ENCODE measurements around the gene HOXA3. TPM values are rescaled to one million over a fixed set of nuclear protein-coding genes. Genes with fewer than 3 reads are reported as not detected.
A peak's percentile ranks its signal among the peaks of the same experiment; 100 is the strongest.

The HOXA3 gene
- polyA plus RNA-seq, 1 donor (not counting 4 experiments of a cell fraction or from before 2014, with no cell fraction given), result 0.58 TPM

DNA sequence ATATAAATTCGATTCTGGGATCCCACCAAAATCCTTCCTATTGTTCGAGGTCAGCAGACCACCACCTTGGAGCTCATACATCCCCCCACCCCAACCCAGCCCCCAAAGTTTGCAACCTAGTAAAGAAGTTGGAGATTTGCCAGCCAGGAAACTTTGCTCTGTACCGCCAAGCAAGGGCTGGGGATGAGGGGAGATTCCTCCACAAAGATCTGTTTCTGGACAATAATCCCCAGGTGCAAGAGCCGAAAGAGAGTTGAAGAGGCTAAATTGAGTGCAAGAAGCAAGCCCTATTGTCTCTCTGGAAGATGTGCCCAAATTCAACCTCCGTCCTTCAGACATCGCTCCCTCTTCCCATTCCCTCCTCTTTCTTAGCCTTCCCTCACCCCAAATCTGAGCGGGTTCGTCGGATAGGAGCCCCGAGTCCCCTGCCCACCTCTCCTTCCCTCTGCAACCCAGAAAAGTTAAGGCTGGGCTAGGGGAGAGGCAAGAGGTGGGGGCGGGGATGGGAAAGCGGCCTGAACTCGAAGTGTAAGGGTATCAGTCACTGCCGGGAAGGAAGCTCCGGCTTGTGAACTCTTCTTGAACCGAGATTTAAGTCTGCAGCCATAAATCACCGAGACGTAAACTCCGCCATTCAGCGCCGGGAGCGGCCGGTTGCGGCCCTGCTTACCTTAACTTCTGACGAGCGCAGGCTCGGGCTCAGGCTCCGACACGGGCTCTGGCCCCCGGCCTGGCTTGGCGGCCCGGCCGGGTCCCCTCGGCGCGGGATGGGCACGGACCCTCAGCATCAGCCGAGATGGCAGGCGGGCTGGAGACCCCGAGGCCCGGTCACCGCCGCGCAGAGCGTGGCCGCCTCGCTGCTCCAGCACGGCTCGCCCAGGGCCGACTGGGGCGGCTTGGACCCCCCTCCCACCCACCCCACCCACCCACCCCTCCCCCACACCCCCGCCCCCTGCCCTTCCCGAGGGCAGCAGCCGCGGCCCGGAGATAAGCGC lies 39.1 kb downstream of the HOXA3 start:
- Histone ChIP-seq H3K4me3 (ENCODE audit: control insufficient read depth in 2 of 3, extremely low read depth in 1 of 3, insufficient read depth in 2 of 3, low read depth in 1 of 3, low read length in 3 of 3) (peak overlapping the region; percentile 45 to 72 (median 62)), H3K27ac (ENCODE audit: control insufficient read depth, insufficient read depth, low read length) (peak overlapping the region; percentile 67), H3K27me3 (ENCODE audit: control insufficient read depth, extremely low read depth, insufficient read depth, low read length) (no peaks in the 10 kb centered on the region), H3K36me3 (ENCODE audit: control insufficient read depth in 2 of 2, extremely low read depth in 1 of 2, insufficient read depth in 2 of 2, low read length in 2 of 2) (peaks cover 2 to 5% of the 10 kb centered on the region in 2 experiments), H3K9ac (ENCODE audit: control insufficient read depth, extremely low read depth, insufficient read depth, low read length) (peak overlapping the region; percentile 82), H3K79me2 (ENCODE audit: control insufficient read depth, insufficient read depth, low read length) (peaks cover 37% of the 10 kb centered on the region), H3K4me2 (ENCODE audit: control insufficient read depth, extremely low read depth, insufficient read depth, low read depth, low read length) (peak overlapping the region; percentile 93), H3K9me3 (ENCODE audit: control insufficient read depth, low read depth, low read length) (no peaks in the 10 kb centered on the region), H3K9me1 (ENCODE audit: control insufficient read depth, extremely low read depth, insufficient read depth, low read length) (no peaks in the 10 kb centered on the region), H4K20me1 (ENCODE audit: control insufficient read depth, extremely low read depth, insufficient read depth, low read length) (no peaks in the 10 kb centered on the region), H2AFZ (ENCODE audit: control insufficient read depth, low read length) (peak overlapping the region; percentile 46), H3K4me1 (ENCODE audit: control insufficient read depth, extremely low read depth, insufficient read depth, low read length) (peaks cover 31% of the 10 kb centered on the region)
- FAIRE-seq, result peak; percentile 76
- TF ChIP-seq CTCF (optimal IDR thresholded peaks at IDR 0.05 in 1 of 3, IDR thresholded peaks at IDR 0.05 in 1 of 3, conservative IDR thresholded peaks at IDR 0.05 in 1 of 3; ENCODE audit: extremely low read depth in 1 of 3, insufficient read depth in 2 of 3, low read length in 3 of 3) (no peak), EZH2 (IDR thresholded peaks at IDR 0.05; ENCODE audit: low read length) (no peak)
- no peak for DNase-seq (ENCODE audit: low read depth, low spot score)
- dilution Hi-C loops (cut with MboI; ENCODE audit: extremely low pct_ligation_motif_present, low sequenced_read_pairs), result no loop called here

- H4K20me1 ChIP-seq (ENCODE audit: control insufficient read depth, extremely low read depth, insufficient read depth, low read length), result no peaks in the 10 kb centered on the region
- no peaks in the 10 kb centered on the region for H3K27me3 ChIP-seq (ENCODE audit: control insufficient read depth, extremely low read depth, insufficient read depth, low read length)
- H3K4me3 ChIP-seq (ENCODE audit: control insufficient read depth in 2 of 3, extremely low read depth in 1 of 3, insufficient read depth in 2 of 3, low read depth in 1 of 3, low read length in 3 of 3), result peak overlapping the region in 2 of 3 experiments; percentile 62 to 72
- H3K36me3 ChIP-seq (ENCODE audit: control insufficient read depth in 2 of 2, extremely low read depth in 1 of 2, insufficient read depth in 2 of 2, low read length in 2 of 2), result peaks cover 2 to 4% of the 10 kb centered on the region in 2 experiments
- dilution Hi-C loops (cut with MboI; ENCODE audit: extremely low pct_ligation_motif_present, low sequenced_read_pairs), result no loop called here
- peaks cover 31% of the 10 kb centered on the region for H3K4me1 ChIP-seq (ENCODE audit: control insufficient read depth, extremely low read depth, insufficient read depth, low read length)
- no peaks in the 10 kb centered on the region for H3K9me1 ChIP-seq (ENCODE audit: control insufficient read depth, extremely low read depth, insufficient read depth, low read length)
- peaks cover 36% of the 10 kb centered on the region for H3K79me2 ChIP-seq (ENCODE audit: control insufficient read depth, insufficient read depth, low read length)
- no peak for FAIRE-seq
- H3K9ac ChIP-seq (ENCODE audit: control insufficient read depth, extremely low read depth, insufficient read depth, low read length), result peak overlapping the region; percentile 82
- TF ChIP-seq CTCF (optimal IDR thresholded peaks at IDR 0.05 in 1 of 3, IDR thresholded peaks at IDR 0.05 in 1 of 3, conservative IDR thresholded peaks at IDR 0.05 in 1 of 3; ENCODE audit: extremely low read depth in 1 of 3, insufficient read depth in 2 of 3, low read length in 3 of 3) (no peak), EZH2 (IDR thresholded peaks at IDR 0.05; ENCODE audit: low read length) (no peak)
- DNase-seq (ENCODE audit: low read depth, low spot score), result no peak
- H2AFZ ChIP-seq (ENCODE audit: control insufficient read depth, low read length), result no peak overlapping the region
- peak overlapping the region; percentile 67 for H3K27ac ChIP-seq (ENCODE audit: control insufficient read depth, insufficient read depth, low read length)
- H3K9me3 ChIP-seq (ENCODE audit: control insufficient read depth, low read depth, low read length), result no peaks in the 10 kb centered on the region
- H3K4me2 ChIP-seq (ENCODE audit: control insufficient read depth, extremely low read depth, insufficient read depth, low read depth, low read length), result peak overlapping the region; percentile 93
Observed at GRCh38 chr7:27112361-27112760, 40.0 kb downstream of the HOXA3 start.

All from keratinocyte (primary cell).